ENCODE results near the gene HS1BP3.

HS1BP3 gene

GRCh38 chr2:20645761-20646160, 5.1 kb downstream of the HS1BP3 start:
- DNase-seq (ENCODE audit: low spot score) = no peak

- DNase-seq (ENCODE audit: low spot score) = no peak
Observed at GRCh38 chr2:20645301-20645701, 5.6 kb downstream of the HS1BP3 start.

- no peak for DNase-seq (ENCODE audit: low spot score)
Observed at GRCh38 chr2:20643826-20644225, 7.1 kb downstream of the HS1BP3 start.

- no peak for DNase-seq (ENCODE audit: low spot score)
Observed at GRCh38 chr2:20643060-20643459, 7.8 kb downstream of the HS1BP3 start.

GRCh38 chr2:20642055-20642971, 8.6 kb downstream of the HS1BP3 start:
- DNase-seq (ENCODE audit: low spot score) = peak; percentile 63

- DNase-seq (ENCODE audit: low spot score) = no peak
Observed at GRCh38 chr2:20641123-20641985, 9.5 kb downstream of the HS1BP3 start.

- no peak for DNase-seq (ENCODE audit: low spot score)
Observed at GRCh38 chr2:20640411-20641122, 10.3 kb downstream of the HS1BP3 start.

GRCh38 chr2:20638646-20639430, 12.1 kb downstream of the HS1BP3 start:
- no peak for DNase-seq (ENCODE audit: low spot score)

- DNase-seq (ENCODE audit: low spot score) = no peak
Observed at GRCh38 chr2:20638014-20638413, 12.9 kb downstream of the HS1BP3 start.

GRCh38 chr2:20637147-20637546, 13.8 kb downstream of the HS1BP3 start:
- no peak for DNase-seq (ENCODE audit: low spot score)

GRCh38 chr2:20635675-20636584, 15.0 kb downstream of the HS1BP3 start:
- DNase-seq (ENCODE audit: low spot score) = peak; percentile 78

- peak; percentile 33 for DNase-seq (ENCODE audit: low spot score)
Observed at GRCh38 chr2:20635113-20635510, 15.8 kb downstream of the HS1BP3 start.

- DNase-seq (ENCODE audit: low spot score) = peak; percentile 64
Observed at GRCh38 chr2:20634507-20635112, 16.3 kb downstream of the HS1BP3 start.

- DNase-seq (ENCODE audit: low spot score) = peak; percentile 92
Observed at GRCh38 chr2:20633794-20634506, 16.9 kb downstream of the HS1BP3 start.

- no peak for DNase-seq (ENCODE audit: low spot score)
Observed at GRCh38 chr2:20633001-20633400, 17.9 kb downstream of the HS1BP3 start.

- DNase-seq (ENCODE audit: low spot score) = no peak
Observed at GRCh38 chr2:20632446-20632990, 18.4 kb downstream of the HS1BP3 start.

- DNase-seq (ENCODE audit: low spot score) = no peak
Observed at GRCh38 chr2:20631617-20632307, 19.1 kb downstream of the HS1BP3 start.

- DNase-seq (ENCODE audit: low spot score) = no peak
Observed at GRCh38 chr2:20630967-20631366, 19.9 kb downstream of the HS1BP3 start.
